A673 (cell line): ENCODE measurements around the gene IFITM1.

Experiments used
- CTCF ChIP-seq: fragments of 300-800, 200-600 bp; sonication (generic); conservative IDR thresholded peaks from 2 replicates; pipeline ENCODE4 v1.5.1; 2017; ENCODE audit warnings: low read depth, mild to moderate bottlenecking, antibody characterized with exemption, low read length, moderate library complexity, mixed read lengths
- EZH2 ChIP-seq: fragments of 200-600 bp; sonication (generic); IDR thresholded peaks from 2 replicates; pipeline ENCODE4 v1.6.1; 2017; ENCODE audit warnings: borderline replicate concordance, low read depth, mild to moderate bottlenecking, mixed read lengths, antibody characterized with exemption, low read length; ENCODE audit not compliant: poor library complexity, severe bottlenecking

DNA sequence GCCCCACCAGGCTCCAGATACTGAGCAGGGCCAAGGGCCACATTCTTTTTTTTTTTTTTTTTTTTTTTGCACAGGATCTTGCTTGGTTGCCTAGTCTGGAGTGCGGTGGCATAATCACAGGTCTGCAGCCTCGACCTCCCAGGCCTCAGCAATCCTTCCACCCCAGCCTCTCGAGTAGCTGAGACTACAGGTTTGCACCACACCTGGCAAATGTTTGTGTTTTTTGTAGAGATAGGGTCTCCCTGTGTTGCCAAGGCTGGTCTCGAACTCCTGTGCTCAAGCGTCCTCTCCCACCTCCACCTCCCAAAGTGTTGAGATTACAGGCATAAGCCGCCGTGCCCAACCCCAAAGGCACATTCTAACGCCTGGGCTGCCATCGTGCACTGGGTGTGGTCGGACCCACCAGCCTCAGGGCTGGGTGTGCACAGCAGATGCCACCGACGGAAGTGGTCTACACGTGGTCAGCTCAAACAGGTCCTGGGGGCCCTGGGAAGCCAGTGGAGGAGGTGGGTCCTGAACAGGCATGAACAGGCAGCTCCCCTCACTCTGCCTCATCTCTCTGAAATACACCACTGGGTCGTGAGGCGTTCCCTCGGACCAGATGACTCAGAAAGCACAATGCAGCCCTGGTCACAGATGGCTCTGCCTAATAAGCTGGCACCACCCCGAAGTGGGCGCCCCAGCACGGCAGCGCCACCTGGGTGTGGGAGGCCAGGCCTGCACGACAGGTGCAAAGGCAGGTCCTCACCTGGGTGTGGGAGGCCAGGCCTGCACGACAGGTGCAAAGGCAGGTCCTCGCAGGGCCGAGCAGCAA lies 50.3 kb downstream of the IFITM1 start:
- peak; percentile 62 for TF ChIP-seq CTCF
- TF ChIP-seq EZH2, result no peak
